HCT116 (cell line): ENCODE measurements around the gene BNC1. TPM values are rescaled to one million over a fixed set of nuclear protein-coding genes. Genes with fewer than 3 reads are reported as not detected.
A peak's percentile ranks its signal among the peaks of the same experiment; 100 is the strongest.

ENCODE experiments used
- ATAC-seq: fragments of 200-7000 bp; cut with Tn5 transposase; 2 replicates; pipeline ENCODE4 v1.9.1; 2020; ENCODE audit warnings: mild to moderate bottlenecking, moderate library complexity
- BruUV-seq: library from RNA; stranded (reverse); fragments of 400-500 nt; replicated peaks from 2 replicates; lab custom pipeline; 2021; lab: Mats Ljungman, UMichigan
- CTCF ChIA-PET: fragments of 300-600 bp; sonication (Branson Sonifier 250); formaldehyde crosslinking; loops from one replicate; lab custom pipeline; 2021; ENCODE audit warnings: antibody characterized with exemption; lab: Charles Lee
- POLR2A ChIA-PET: fragments of 300-600, 350-600 bp; sonication (Branson Sonifier 250); formaldehyde crosslinking; loops from one replicate; lab custom pipeline; 2021; ENCODE audit warnings: antibody characterized with exemption; lab: Charles Lee
- RAD21 ChIA-PET, 2 experiments: fragments of 300-600 bp; sonication (Branson Sonifier 250); formaldehyde crosslinking; loops; one replicate each; lab custom pipeline; 2023; ENCODE audit warnings: low total read pairs in 2 of 2; ENCODE audit not compliant: uncharacterized antibody in 2 of 2, unreplicated experiment in 2 of 2, low non-redundant PET in 1 of 2; lab: Charles Lee
- DNase-seq: peaks from one replicate; pipeline ENCODE4 v3.0.0-alpha.2; 2010; ENCODE audit warnings: low read depth, low spot score
- H2AFZ ChIP-seq: fragments of 200-600 bp; shearing (Covaris generic), sonication (generic); 2 replicates; pipeline ENCODE4 v1.6.1; 2017; ENCODE audit warnings: low read depth, mixed run types, mixed read lengths, antibody characterized with exemption, low read length; ENCODE audit not compliant: poor library complexity, severe bottlenecking
- H3K27ac ChIP-seq: 2 replicates; pipeline ENCODE4 v1.5.1; 2012; ENCODE audit warnings: low read depth, low read length
- H3K27me3 ChIP-seq: fragments of 200-600 bp; sonication (generic); 2 replicates; pipeline ENCODE4 v1.6.1; 2016; ENCODE audit warnings: mixed run types, low read length, mixed read lengths; ENCODE audit not compliant: insufficient read depth
- H3K36me3 ChIP-seq, 2 experiments: fragments of 200-500 bp in 1 of 2; fragments of 200-600 bp in 1 of 2; sonication (Bioruptor generic) in 1 of 2; sonication (generic) in 1 of 2; 2 replicates each; pipeline versions ENCODE4 v1.5.1 to v1.6.1; 2014 to 2016; ENCODE audit warnings: low read length in 2 of 2, inconsistent platforms in 1 of 2, mixed read lengths in 1 of 2, mixed run types in 1 of 2; ENCODE audit not compliant: insufficient read depth in 2 of 2, control insufficient read depth in 1 of 2
- H3K4me1 ChIP-seq, 2 experiments: fragments of 200-600 bp in 1 of 2; sonication (generic) in 1 of 2; 2 replicates each; pipeline versions ENCODE4 v1.5.1 to v1.6.1; 2012 to 2017; ENCODE audit warnings: low read length in 2 of 2, inconsistent platforms in 1 of 2, mild to moderate bottlenecking in 1 of 2, mixed read lengths in 1 of 2, mixed run types in 1 of 2, moderate library complexity in 1 of 2; ENCODE audit not compliant: insufficient read depth in 2 of 2, control insufficient read depth in 1 of 2
- H3K4me2 ChIP-seq: fragments of 200-600 bp; sonication (generic); 2 replicates; pipeline ENCODE4 v1.6.1; 2017; ENCODE audit warnings: mixed run types, low read length, mixed read lengths
- H3K4me3 ChIP-seq, 2 experiments: fragments of 200-600 bp in 1 of 2; sonication (generic) in 1 of 2; replicated peaks in 1 of 2; 2 replicates each; pipeline ENCODE4 v1.5.1; 2011 to 2016; ENCODE audit warnings: low read length in 2 of 2, control low read depth in 1 of 2, low read depth in 1 of 2, mild to moderate bottlenecking in 1 of 2, mixed read lengths in 1 of 2, mixed run types in 1 of 2
- H3K79me2 ChIP-seq: fragments of 200-600 bp; sonication (generic); 2 replicates; pipeline ENCODE4 v1.6.1; 2017; ENCODE audit warnings: mild to moderate bottlenecking, mixed run types, low read length, moderate library complexity, mixed read lengths; ENCODE audit not compliant: insufficient read depth
- H3K9ac ChIP-seq: fragments of 200-600 bp; sonication (generic); 2 replicates; pipeline ENCODE4 v1.6.1; 2016; ENCODE audit warnings: low read length, mixed read lengths
- H3K9me2 ChIP-seq: fragments of 200-600 bp; sonication (generic), shearing (Covaris generic); 2 replicates; pipeline ENCODE4 v1.6.1; 2017; ENCODE audit warnings: mixed run types, mild to moderate bottlenecking, moderate library complexity; ENCODE audit not compliant: insufficient read depth
- H3K9me3 ChIP-seq, 2 experiments: fragments of 200-500 bp in 1 of 2; fragments of 200-600 bp in 1 of 2; sonication (Bioruptor generic) in 1 of 2; sonication (generic) in 1 of 2; 2 replicates each; pipeline ENCODE4 v1.6.1; 2014 to 2017; ENCODE audit warnings: low read length in 2 of 2, mixed read lengths in 2 of 2, inconsistent platforms in 1 of 2, low read depth in 1 of 2, mild to moderate bottlenecking in 1 of 2, mixed run types in 1 of 2, moderate library complexity in 1 of 2; ENCODE audit not compliant: control insufficient read depth in 1 of 2, insufficient read depth in 1 of 2
- H4K20me1 ChIP-seq: fragments of 200-600 bp; sonication (generic), shearing (Covaris generic); 2 replicates; pipeline ENCODE4 v1.6.1; 2017; ENCODE audit warnings: mixed run types, mild to moderate bottlenecking, moderate library complexity; ENCODE audit not compliant: insufficient read depth
- ELF1 ChIP-seq: IDR thresholded peaks from 2 replicates; pipeline ENCODE4 v1.6.1; 2012; ENCODE audit warnings: low read depth, borderline replicate concordance
- EZH2 ChIP-seq: fragments of 200-600 bp; sonication (generic); IDR thresholded peaks from 2 replicates; pipeline ENCODE4 v1.6.1; 2017; ENCODE audit warnings: antibody characterized with exemption, mixed run types
- MAX ChIP-seq: IDR thresholded peaks from 2 replicates; pipeline ENCODE4 v1.6.1; 2012
- SP1 ChIP-seq: IDR thresholded peaks from 2 replicates; pipeline ENCODE4 v1.6.1; 2012; ENCODE audit warnings: low read depth
- SRF ChIP-seq: IDR thresholded peaks from 2 replicates; pipeline ENCODE4 v1.6.1; 2012; ENCODE audit warnings: low read depth
- ZFX ChIP-seq: fragments of 450-650 bp; IDR thresholded peaks from 2 replicates; pipeline ENCODE4 v1.6.1; 2017
- intact Hi-C: fragments of 100-400 bp; cut with micrococcal nuclease; formaldehyde crosslinking; loops from 2 replicates; pipeline ENCODE4 v1.10.0; 2022
- total RNA-seq: library from RNA; stranded (reverse); gene quantifications from one replicate; pipeline ENCODE4 v1.2.1, GENCODE V29; 2021; ENCODE audit not compliant: unreplicated experiment

Gene BNC1
- total RNA-seq, 1 experiment from 2014 or later = not detected

- intact Hi-C loops = no loop called here
- CTCF ChIA-PET = no interaction called here
These were observed 27.6 kb upstream of the BNC1 start for GRCh38 chr15:83312071-83312470.

GRCh38 chr15:83310521-83311456, 26.3 kb upstream of the BNC1 start:
- intact Hi-C loops = no loop called here
- Histone ChIP-seq H3K4me3 (no peak overlapping the region), H3K27me3 (no peaks in the 10 kb centered on the region), H3K36me3 (no peaks in the 10 kb centered on the region), H3K4me1 (peaks cover 0 to 18% of the 10 kb centered on the region in 2 experiments; a peak in 2 of 4 replicates), H3K27ac (no peak overlapping the region), H3K9ac (no peak overlapping the region), H3K9me3 (no peaks in the 10 kb centered on the region), H3K79me2 (no peaks in the 10 kb centered on the region), H4K20me1 (no peaks in the 10 kb centered on the region), H3K4me2 (peak overlapping the region; percentile 10; the same call in 1 of the 2 replicates), H2AFZ (no peak overlapping the region), H3K9me2 (no peaks in the 10 kb centered on the region)
- DNase-seq (no peak), ATAC-seq (0 out of 2 replicates have a peak, but pooled peaks have one; percentile 30)
- POLR2A ChIA-PET = no interaction called here
- RAD21 ChIA-PET = no interaction called here
- no TSS peak for BruUV-seq
- TF ChIP-seq SP1 = peak; percentile 20; the same call in 1 of the 2 replicates
- no peak for TF ChIP-seq MAX
- CTCF ChIA-PET = no interaction called here

More at GRCh38 chr15:83312071-83312470, 27.6 kb upstream of the BNC1 start:
- ChIA-PET POLR2A (no interaction called here), RAD21 (no interaction called here)
- Histone ChIP-seq H3K4me3 (no peak overlapping the region), H3K4me1 (peaks cover 0 to 15% of the 10 kb centered on the region in 2 experiments; a peak in 2 of 4 replicates), H3K4me2 (no peak overlapping the region), H3K9me2 (no peaks in the 10 kb centered on the region), H3K27ac (no peak overlapping the region), H4K20me1 (no peaks in the 10 kb centered on the region), H3K27me3 (no peaks in the 10 kb centered on the region), H3K9ac (no peak overlapping the region), H3K36me3 (no peaks in the 10 kb centered on the region), H3K9me3 (no peaks in the 10 kb centered on the region), H3K79me2 (no peaks in the 10 kb centered on the region), H2AFZ (no peak overlapping the region)
- no TSS peak for BruUV-seq
- DNase-seq (no peak), ATAC-seq (no peak)
- TF ChIP-seq ZFX (no peak), EZH2 (no peak), SRF (no peak), ELF1 (no peak)
